B cell (primary cell): ENCODE measurements around the gene IQCK. TPM values are rescaled to one million over a fixed set of nuclear protein-coding genes. Genes with fewer than 3 reads are reported as not detected.

Experiments used
- ATAC-seq: fragments of 200-7000 bp; cut with Tn5 transposase; one replicate; pipeline ENCODE4 v1.10.0; 2021; ENCODE audit warnings: low read depth, mild to moderate bottlenecking, moderate number of reproducible peaks, moderate library complexity
- CTCF ChIA-PET: fragments of 350-600 bp; sonication (Branson Sonifier 250); formaldehyde crosslinking; loops from one replicate; lab custom pipeline; 2021; ENCODE audit warnings: antibody characterized with exemption, inconsistent platforms; lab: Charles Lee
- POLR2A ChIA-PET: fragments of 350-600 bp; sonication (Branson Sonifier 250); formaldehyde crosslinking; loops from one replicate; lab custom pipeline; 2021; ENCODE audit warnings: antibody characterized with exemption; lab: Charles Lee
- DNase-seq: peaks from one replicate; pipeline ENCODE4 v3.0.0; 2013
- H2AFZ ChIP-seq: 2 replicates; pipeline ENCODE4 v1.6.1; 2012; ENCODE audit warnings: mild to moderate bottlenecking, low read depth, low read length; ENCODE audit not compliant: insufficient read depth, poor library complexity, severe bottlenecking
- H3K27ac ChIP-seq, 2 donors: 1 replicate in 1 of 2; 2 replicates in 1 of 2; pipeline ENCODE4 v1.5.1; 2012 to 2013; ENCODE audit warnings: low read length in 2 of 2, mild to moderate bottlenecking in 2 of 2, moderate library complexity in 1 of 2
- H3K27me3 ChIP-seq, 4 experiments: fragments of 200-600 bp in 1 of 4; sonication (generic) in 1 of 4; replicated peaks in 1 of 4; 1 replicate in 2 of 4; 2 replicates in 2 of 4; pipeline versions ENCODE4 v1.6.1 to v1.7.0; 2013 to 2016; ENCODE audit warnings: low read length in 3 of 4, mild to moderate bottlenecking in 2 of 4, mixed read lengths in 1 of 4, moderate library complexity in 1 of 4; ENCODE audit not compliant: insufficient read depth in 4 of 4, control insufficient read depth in 3 of 4; ENCODE audit errors: control extremely low read depth in 1 of 4
- H3K36me3 ChIP-seq, 2 experiments: replicated peaks in 1 of 2; 1 replicate in 1 of 2; 2 replicates in 1 of 2; pipeline versions ENCODE4 v1.6.1 to v1.7.1; 2013; ENCODE audit warnings: low read length in 1 of 2; ENCODE audit not compliant: insufficient read depth in 2 of 2, control insufficient read depth in 1 of 2; ENCODE audit errors: control extremely low read depth in 1 of 2, extremely low read depth in 1 of 2
- H3K4me1 ChIP-seq, 2 donors: fragments of 200-600 bp in 1 of 2; sonication (generic) in 1 of 2; 1 replicate in 1 of 2; 2 replicates in 1 of 2; pipeline versions ENCODE4 v1.5.1 to v1.6.1; 2013 to 2017; ENCODE audit warnings: low read length in 2 of 2; ENCODE audit not compliant: control insufficient read depth in 2 of 2, insufficient read depth in 2 of 2
- H3K4me2 ChIP-seq: replicated peaks from 2 replicates; pipeline ENCODE3; 2012; ENCODE audit warnings: mild to moderate bottlenecking, low read depth, low read length; ENCODE audit not compliant: poor library complexity, severe bottlenecking
- H3K4me3 ChIP-seq, 5 experiments: fragments of 200-600 bp in 1 of 5; sonication (generic) in 1 of 5; 1 replicate in 3 of 5; 2 replicates in 2 of 5; pipeline versions ENCODE4 v1.5.1 to v1.7.0; 2011 to 2016; ENCODE audit warnings: low read length in 4 of 5, mild to moderate bottlenecking in 4 of 5, low read depth in 2 of 5, control low read depth in 1 of 5, moderate library complexity in 1 of 5; ENCODE audit not compliant: insufficient read depth in 1 of 5; ENCODE audit errors: control extremely low read depth in 1 of 5, extremely low read depth in 1 of 5
- H3K79me2 ChIP-seq: fragments of 200-600 bp; sonication (generic); one replicate; pipeline ENCODE4 v1.6.0; 2016; ENCODE audit warnings: low read length; ENCODE audit not compliant: control insufficient read depth, insufficient read depth
- H3K9ac ChIP-seq: fragments of 200-600 bp; sonication (generic); 2 replicates; pipeline ENCODE4 v1.6.1; 2017; ENCODE audit warnings: mild to moderate bottlenecking, low read length, moderate library complexity
- H3K9me3 ChIP-seq, 3 donors: one replicate each; pipeline versions ENCODE4 v1.6.1 to v1.7.1; 2013; ENCODE audit warnings: low read length in 2 of 3; ENCODE audit not compliant: control insufficient read depth in 2 of 3, insufficient read depth in 1 of 3; ENCODE audit errors: control extremely low read depth in 1 of 3
- H4K20me1 ChIP-seq: 2 replicates; pipeline ENCODE4 v1.6.0; 2012; ENCODE audit warnings: mild to moderate bottlenecking, low read length; ENCODE audit not compliant: insufficient read depth, control insufficient read depth, poor library complexity, severe bottlenecking
- H3K27ac Mint-ChIP-seq: one replicate; pipeline ENCODE4 v1.8.0; 2021; ENCODE audit warnings: mixed read lengths
- H3K27me3 Mint-ChIP-seq: one replicate; pipeline ENCODE4 v1.8.0; 2021; ENCODE audit warnings: mixed read lengths
- H3K4me1 Mint-ChIP-seq: one replicate; pipeline ENCODE4 v1.8.0; 2021; ENCODE audit warnings: mixed read lengths
- H3K4me3 Mint-ChIP-seq: one replicate; pipeline ENCODE4 v1.8.0; 2021; ENCODE audit warnings: mixed read lengths
- H3K9me3 Mint-ChIP-seq: one replicate; pipeline ENCODE4 v1.8.0; 2022; ENCODE audit warnings: mixed read lengths; ENCODE audit not compliant: insufficient read depth
- CTCF ChIP-seq: fragments of 200-600 bp; IDR thresholded peaks from one replicate; pipeline ENCODE4 v1.8.0; 2022; ENCODE audit warnings: antibody characterized with exemption, mild to moderate bottlenecking
- EZH2 ChIP-seq: IDR thresholded peaks from 2 replicates; pipeline ENCODE4 v1.6.1; 2012; ENCODE audit warnings: borderline replicate concordance, low read depth, mild to moderate bottlenecking, moderate library complexity, low read length; ENCODE audit not compliant: insufficient read depth, poor library complexity, severe bottlenecking
- WGBS: methylation state at CpG from one replicate; pipeline ENCODE4 v1.1.5; 2013; ENCODE audit warnings: missing lambda C conversion rate; ENCODE audit not compliant: insufficient coverage; 5-methylcytosine and 5-hydroxymethylcytosine counted together
- intact Hi-C: fragments of 100-400 bp; cut with micrococcal nuclease; formaldehyde crosslinking; loops from one replicate; pipeline ENCODE4 v1.10.0; 2022
- polyA plus RNA-seq: library from polyadenylated mRNA; depleted of rRNA; stranded (reverse); fragments of >200 nt; gene quantifications from 2 replicates; pipeline ENCODE4 v1.2.3, GENCODE V29; 2012
- total RNA-seq, 2 donors: library from RNA; stranded (reverse); fragments of 120-200 nt in 1 of 2; gene quantifications; 1 replicate in 1 of 2; 2 replicates in 1 of 2; pipeline versions ENCODE4 v1.2.3 to v1.2.4, GENCODE V29; 2013 to 2022

The IQCK gene
- total and polyA plus RNA-seq, 2 donors (not counting 1 experiment from before 2014, with no cell fraction given): 1.00 to 3.0 TPM

GRCh38 chr16:19696328-19696727 lies 21.7 kb upstream of the IQCK start:
- no peak for ATAC-seq
- Histone ChIP-seq H3K4me2 (no peak overlapping the region), H3K27ac (no peak overlapping the region), H3K4me1 (no peaks in the 10 kb centered on the region), H2AFZ (no peak overlapping the region), H3K4me3 (no peak overlapping the region), H4K20me1 (no peaks in the 10 kb centered on the region), H3K36me3 (peaks cover 0 to 48% of the 10 kb centered on the region in 2 experiments), H3K79me2 (no peaks in the 10 kb centered on the region), H3K27me3 (no peaks in the 10 kb centered on the region), H3K9me3 (no peaks in the 10 kb centered on the region), H3K9ac (no peak overlapping the region)
- Mint-ChIP-seq H3K4me1 (no peaks in the 10 kb centered on the region), H3K27me3 (no peaks in the 10 kb centered on the region), H3K27ac (peak overlapping the region; percentile 4), H3K4me3 (no peak overlapping the region), H3K9me3 (no peaks in the 10 kb centered on the region)
- 31% methylated on average over 6 of the region's 10 CpGs for WGBS
- intact Hi-C loops: no loop called here
- ChIA-PET POLR2A (no interaction called here), CTCF (interaction anchor here (0.8 to 1.1 kb wide), 2 partner anchors 14 to 610 kb away, joined by 3 to 4 read pairs; no protein-coding TSS in a partner anchor)
- DNase-seq: no peak
- TF ChIP-seq EZH2 (no peak), CTCF (no peak)

- H3K27ac Mint-ChIP-seq: no peak overlapping the region
- Histone ChIP-seq H3K27me3 (no peaks in the 10 kb centered on the region), H3K4me1 (no peaks in the 10 kb centered on the region), H3K4me3 (no peak overlapping the region), H3K4me2 (no peak overlapping the region), H3K79me2 (no peaks in the 10 kb centered on the region), H4K20me1 (no peaks in the 10 kb centered on the region), H2AFZ (no peak overlapping the region), H3K9me3 (no peaks in the 10 kb centered on the region), H3K27ac (no peak overlapping the region), H3K36me3 (peaks cover 0 to 42% of the 10 kb centered on the region in 2 experiments), H3K9ac (no peak overlapping the region)
- TF ChIP-seq CTCF: no peak
- no peak for TF ChIP-seq EZH2
- ATAC-seq (no peak), DNase-seq (no peak)
- H3K4me3 Mint-ChIP-seq: no peak overlapping the region
- no peaks in the 10 kb centered on the region for H3K4me1 Mint-ChIP-seq
- H3K27me3 Mint-ChIP-seq: no peaks in the 10 kb centered on the region
- H3K9me3 Mint-ChIP-seq: no peaks in the 10 kb centered on the region
- ChIA-PET CTCF (interaction anchor here (1.1 kb wide), 1 partner anchor 14 kb away, joined by 4 read pairs; no protein-coding TSS in a partner anchor), POLR2A (no interaction called here)
- intact Hi-C loops: no loop called here
- 97% methylated on average over 8 of the region's 15 CpGs for WGBS
These were observed 21.1 kb upstream of the IQCK start for GRCh38 chr16:19696961-19697360.
